ENCODE measurements around the gene NUP50.

NUP50 gene

DNA sequence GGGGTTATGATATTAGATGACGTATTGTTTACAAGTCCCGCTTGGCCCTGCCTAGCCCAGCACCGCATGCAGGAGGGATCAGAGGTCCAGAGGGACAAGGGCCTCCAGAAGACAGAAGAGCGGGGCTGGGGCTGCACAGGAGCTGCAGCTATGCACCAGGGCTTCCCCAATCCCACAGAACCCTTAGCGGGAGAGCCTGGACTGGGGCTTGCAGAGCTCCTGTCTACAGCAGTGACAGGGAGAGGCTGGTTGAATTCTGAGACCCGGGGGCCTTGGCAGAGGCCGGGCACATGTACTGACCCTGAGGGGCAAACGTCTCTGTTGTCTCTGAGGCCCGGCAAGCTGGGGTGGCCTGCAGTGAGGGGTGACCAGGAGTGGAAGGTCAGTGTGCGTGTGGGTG, 70.1 kb downstream of the NUP50 start:
- no peak for DNase-seq

DNA sequence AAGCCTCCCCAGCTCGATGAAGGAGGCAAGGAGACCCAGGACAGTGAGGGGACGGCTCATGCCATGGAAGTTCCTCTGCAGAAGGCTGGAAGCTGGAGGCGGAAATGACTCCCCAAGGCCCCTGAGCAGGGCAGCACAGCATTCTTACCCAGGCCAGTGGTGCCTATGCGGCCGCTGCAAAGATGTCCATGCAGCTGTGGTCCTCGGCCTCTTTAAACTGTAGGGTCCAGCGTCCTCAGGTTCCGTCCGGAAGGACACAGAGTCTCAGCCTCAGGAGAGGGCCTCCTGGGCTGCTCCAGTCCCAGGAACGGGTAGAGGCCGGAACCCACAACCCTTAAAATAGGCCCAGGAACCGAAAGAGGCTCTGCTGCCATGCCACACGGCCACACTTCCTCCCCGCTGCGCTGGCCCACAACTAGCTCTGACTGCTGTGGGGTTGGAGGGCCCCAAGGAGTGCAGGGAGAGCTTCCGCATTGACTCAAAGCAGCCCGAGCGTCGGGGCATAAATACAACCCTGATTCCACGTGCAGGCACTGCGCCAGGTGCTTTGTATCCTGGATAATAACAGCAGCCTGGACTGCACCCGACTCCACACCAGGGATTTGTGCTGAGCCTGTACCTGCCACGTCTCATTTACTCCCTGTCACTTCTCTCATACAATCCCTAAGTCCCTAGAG, 71.5 kb downstream of the NUP50 start:
- peak; percentile 50 to 87 for DNase-seq

DNA sequence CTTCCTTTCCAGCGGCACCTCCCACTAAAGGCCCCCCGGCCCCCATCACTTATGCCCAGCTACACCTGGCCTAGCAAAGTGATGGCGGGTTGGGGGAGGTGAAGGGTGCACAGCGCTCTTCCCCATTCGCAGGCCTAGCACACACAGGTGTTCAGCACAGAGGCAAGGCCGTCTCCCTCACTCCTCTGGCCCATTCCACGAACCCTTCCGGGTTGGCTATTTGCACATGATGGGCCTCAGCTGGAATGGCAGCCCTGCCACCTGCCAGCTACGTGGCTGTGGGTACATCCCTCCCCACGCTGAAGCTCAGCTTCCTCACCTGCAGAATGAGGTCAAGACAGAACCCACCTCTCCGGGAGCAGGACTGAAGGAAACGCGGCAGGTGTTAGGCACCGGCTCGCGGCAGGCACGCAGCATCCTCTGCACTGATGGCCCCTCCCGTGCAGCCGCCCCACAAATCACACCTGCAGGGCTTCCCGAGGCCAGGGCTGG, 72.2 kb downstream of the NUP50 start:
- DNase-seq = no peak

DNA sequence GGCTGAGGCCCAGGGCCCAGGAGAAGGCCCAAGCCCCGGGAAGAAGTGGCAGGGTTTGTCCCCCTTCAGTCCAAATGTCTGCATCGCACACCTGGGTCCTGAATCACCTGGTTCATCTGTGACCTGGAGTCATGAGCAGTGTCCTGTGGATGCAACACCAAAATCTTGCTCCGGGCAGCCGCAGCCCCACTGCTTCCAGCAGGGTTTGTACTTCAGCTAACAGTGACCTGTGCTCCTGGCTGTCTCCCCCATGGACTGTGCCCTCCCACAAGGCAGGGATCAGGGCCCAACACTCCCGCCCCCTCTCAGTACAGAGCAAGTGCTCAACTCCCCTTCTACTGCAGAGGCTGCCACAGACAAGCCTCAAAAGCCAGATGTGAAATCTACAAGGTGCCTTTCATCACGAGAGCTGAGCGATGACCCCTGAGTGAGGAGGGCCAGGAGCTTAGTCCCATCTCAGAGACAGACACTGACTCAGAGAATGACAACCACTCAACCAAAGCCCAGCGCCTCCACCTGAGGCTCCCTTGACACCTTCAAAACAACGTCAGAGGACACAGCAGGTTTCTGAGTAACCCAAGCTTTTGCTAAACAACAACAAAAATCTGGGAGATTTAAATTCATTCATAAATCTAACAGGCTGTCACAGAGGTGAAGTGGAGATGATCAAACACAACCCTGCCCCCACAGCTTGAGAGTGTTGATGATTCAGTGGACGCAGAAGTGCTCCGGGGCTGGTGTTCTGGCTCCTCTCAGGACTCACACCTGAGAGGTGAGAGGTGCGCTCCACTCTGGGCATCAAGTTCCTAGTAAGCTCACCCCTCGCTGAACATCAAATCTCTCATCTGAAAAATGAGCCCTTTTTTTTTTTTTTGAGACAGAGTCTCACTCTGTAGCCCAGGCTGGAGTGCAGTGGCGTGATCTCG, 73.6 kb downstream of the NUP50 start:
- no peak for DNase-seq

Measured in bone marrow (tissue), 2 donors.